ENCODE data around the gene CLEC4A. TPM values are rescaled to one million over a fixed set of nuclear protein-coding genes. Genes with fewer than 3 reads are reported as not detected.
"Not testable (repeated sequence)": the region's sequence is repeated elsewhere in the genome, so short reads cannot be mapped to it uniquely, and the experiment has no call there.

CLEC4A gene
- total and polyA plus RNA-seq, 2 of the 8 experiments (the other 6 are each of a cell fraction or from before 2014, with no cell fraction given) = 0.41 to 0.44 TPM

DNA sequence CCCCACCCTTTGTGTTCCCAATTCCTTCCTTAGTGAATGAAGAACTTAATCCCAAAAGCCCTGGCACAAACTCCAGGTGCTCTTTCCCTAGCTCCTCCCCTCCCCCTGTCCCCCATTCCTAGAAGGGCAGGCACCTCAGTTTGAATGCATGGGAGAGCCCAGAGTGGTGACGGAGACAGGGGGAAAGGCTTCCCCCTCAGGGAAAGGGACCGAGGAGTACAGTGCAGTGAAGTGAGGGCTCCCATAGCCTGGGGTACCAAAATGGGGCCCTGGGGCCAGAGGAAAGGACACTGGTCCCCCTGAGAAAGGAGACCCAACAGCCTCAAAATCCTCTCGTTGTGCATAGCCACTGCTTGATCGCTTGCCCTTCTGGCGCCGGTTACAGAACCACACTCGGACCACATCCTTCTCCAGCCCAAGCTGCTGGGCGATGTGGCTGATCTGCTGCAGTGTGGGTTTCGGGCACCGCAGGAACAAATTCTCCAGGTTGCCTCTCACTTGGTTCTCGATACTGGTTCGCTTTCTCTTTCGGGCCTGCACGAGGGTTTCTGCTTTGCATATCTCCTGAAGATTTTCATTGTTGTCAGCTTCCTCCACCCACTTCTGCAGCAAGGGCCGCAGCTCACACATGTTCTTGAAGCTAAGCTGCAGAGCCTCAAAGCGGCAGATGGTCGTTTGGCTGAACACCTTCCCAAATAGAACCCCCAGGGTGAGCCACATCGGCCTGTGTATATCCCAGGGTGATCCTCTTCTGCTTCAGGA lies 10.4 kb downstream of the CLEC4A start:
- H2BK15ac ChIP-seq (ENCODE audit: low read length); H2AK5ac ChIP-seq (ENCODE audit: low read depth, low read length); H4K20me1 ChIP-seq (replicated peaks in 1 of 2; ENCODE audit: control insufficient read depth in 1 of 2, insufficient read depth in 2 of 2, low read length in 2 of 2); H2BK5ac ChIP-seq (ENCODE audit: low read depth, low read length); H4K5ac ChIP-seq (ENCODE audit: insufficient read length, low read depth, low read length); H3K14ac ChIP-seq (ENCODE audit: insufficient read length); H3K4me3 ChIP-seq (ENCODE audit: extremely low read depth in 1 of 4, insufficient read depth in 2 of 4, low read depth in 3 of 4, low read length in 4 of 4); H2AFZ ChIP-seq (ENCODE audit: low read length); H3K79me2 ChIP-seq (ENCODE audit: control insufficient read depth in 1 of 2, insufficient read depth in 2 of 2, low read length in 2 of 2); H3K27me3 ChIP-seq (replicated peaks in 1 of 4; ENCODE audit: control insufficient read depth in 3 of 4, extremely low read depth in 1 of 4, insufficient read depth in 3 of 4, low read length in 3 of 4); H3K9ac ChIP-seq (replicated peaks in 1 of 4; ENCODE audit: extremely low read depth in 1 of 4, low read depth in 3 of 4, low read length in 3 of 4); H3K23ac ChIP-seq (ENCODE audit: insufficient read length); DNase-seq (ENCODE audit: low read depth in 1 of 2, low spot score in 2 of 2); H2BK12ac ChIP-seq (ENCODE audit: low read depth, low read length); H3K23me2 ChIP-seq (ENCODE audit: low read depth, low read length); H4K91ac ChIP-seq (replicated peaks; ENCODE audit: insufficient read length, low read length); H3K4me1 ChIP-seq (replicated peaks in 1 of 4; ENCODE audit: control insufficient read depth in 3 of 4, insufficient read depth in 4 of 4, low read length in 3 of 4); FAIRE-seq; H4K8ac ChIP-seq (ENCODE audit: extremely low read depth, insufficient read depth, low read length); H3K79me1 ChIP-seq (ENCODE audit: low read depth, low read length); H3K4ac ChIP-seq (replicated peaks; ENCODE audit: insufficient read length, low read depth, low read length); POLR2A ChIA-PET (ENCODE audit: partially characterized antibody); H3K4me2 ChIP-seq (ENCODE audit: insufficient read depth in 1 of 2, low read depth in 2 of 2, low read length in 2 of 2); H3K36me3 ChIP-seq (ENCODE audit: control insufficient read depth in 2 of 4, insufficient read depth in 4 of 4, low read length in 3 of 4); H2BK20ac ChIP-seq (ENCODE audit: low read length); H3K56ac ChIP-seq (replicated peaks; ENCODE audit: insufficient read length, low read depth, low read length); H2BK120ac ChIP-seq (replicated peaks; ENCODE audit: low read depth, low read length); H3K27ac ChIP-seq (ENCODE audit: low read depth, low read length); H3K9me3 ChIP-seq (ENCODE audit: insufficient read depth in 2 of 2, low read depth in 1 of 2, low read length in 1 of 2): not testable (repeated sequence)
- CTCF ChIA-PET (ENCODE audit: partially characterized antibody) = interaction anchor here (0.6 kb wide), 1 partner anchor 411 kb away, joined by 3 read pairs; no protein-coding TSS in a partner anchor
- H3K18ac ChIP-seq (ENCODE audit: extremely low read depth, low read length) = peak overlapping the region; percentile 32
- WGBS, 2 experiments (ENCODE audit: extremely low coverage in 1 of 2, insufficient coverage in 1 of 2, insufficient read length in 1 of 2, insufficient replicate concordance in 2 of 2, low coverage in 1 of 2, low lambda C conversion rate in 2 of 2, missing lambda C conversion rate in 1 of 2) = 85% methylated on average over 15 of the region's 18 CpGs; no CpG with 5 or more reads in 1 of the 2 experiments
